Activated T-helper 1 cell treated with anti-CD3 and anti-CD28 coated beads, Interleukin-2, amount 50 U/mL, for 16 hours (primary cell): ENCODE results near the gene PRG3.
"Not testable (repeated sequence)": the region's sequence is repeated elsewhere in the genome, so short reads cannot be mapped to it uniquely, and the experiment has no call there.

Experiments
- DNase-seq, 2 donors: peaks; one replicate each; pipeline ENCODE4 v3.0.0-alpha.2; 2020; ENCODE audit warnings: low read depth in 1 of 2, low spot score in 1 of 2

Gene PRG3

DNA sequence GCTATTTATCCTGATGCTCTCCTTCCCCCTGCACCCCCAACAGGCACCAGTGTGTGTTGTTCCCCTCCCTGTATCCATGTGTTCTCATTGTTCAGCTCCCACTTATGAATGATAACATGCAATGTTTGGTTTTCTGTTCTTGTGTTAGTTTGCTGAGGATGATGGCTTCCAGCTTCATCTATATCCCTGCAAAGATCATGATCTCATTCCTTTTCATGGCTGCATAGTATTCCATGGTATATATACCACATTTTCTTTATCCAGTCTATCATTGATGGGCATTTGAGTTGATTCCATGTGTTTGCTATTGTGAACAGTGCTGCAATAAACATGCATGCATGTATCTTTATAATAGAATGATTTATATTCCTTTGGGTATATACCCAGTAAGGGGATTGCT lies 19.5 kb downstream of the PRG3 start:
- not testable (repeated sequence) for DNase-seq

DNA sequence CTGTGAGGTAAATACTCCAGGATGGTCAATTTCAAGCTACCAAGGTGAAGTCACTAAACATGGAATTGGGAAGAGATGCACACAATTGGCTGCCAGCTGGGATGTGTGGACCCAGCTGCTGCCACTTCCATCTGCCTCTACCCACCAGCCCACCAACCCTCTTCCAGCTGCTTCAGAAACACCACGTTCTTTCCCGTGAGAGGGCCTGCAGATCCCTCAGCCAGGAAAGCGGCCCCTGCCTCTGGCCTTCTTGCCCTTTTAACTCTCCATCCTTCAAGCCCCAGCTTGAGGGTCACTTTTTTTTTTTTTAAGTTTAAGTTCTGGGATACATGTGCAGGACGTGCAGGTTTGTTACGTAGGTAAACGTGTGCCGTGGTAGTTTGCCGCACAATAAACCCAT lies 20.0 kb downstream of the PRG3 start:
- no peak for DNase-seq

DNA sequence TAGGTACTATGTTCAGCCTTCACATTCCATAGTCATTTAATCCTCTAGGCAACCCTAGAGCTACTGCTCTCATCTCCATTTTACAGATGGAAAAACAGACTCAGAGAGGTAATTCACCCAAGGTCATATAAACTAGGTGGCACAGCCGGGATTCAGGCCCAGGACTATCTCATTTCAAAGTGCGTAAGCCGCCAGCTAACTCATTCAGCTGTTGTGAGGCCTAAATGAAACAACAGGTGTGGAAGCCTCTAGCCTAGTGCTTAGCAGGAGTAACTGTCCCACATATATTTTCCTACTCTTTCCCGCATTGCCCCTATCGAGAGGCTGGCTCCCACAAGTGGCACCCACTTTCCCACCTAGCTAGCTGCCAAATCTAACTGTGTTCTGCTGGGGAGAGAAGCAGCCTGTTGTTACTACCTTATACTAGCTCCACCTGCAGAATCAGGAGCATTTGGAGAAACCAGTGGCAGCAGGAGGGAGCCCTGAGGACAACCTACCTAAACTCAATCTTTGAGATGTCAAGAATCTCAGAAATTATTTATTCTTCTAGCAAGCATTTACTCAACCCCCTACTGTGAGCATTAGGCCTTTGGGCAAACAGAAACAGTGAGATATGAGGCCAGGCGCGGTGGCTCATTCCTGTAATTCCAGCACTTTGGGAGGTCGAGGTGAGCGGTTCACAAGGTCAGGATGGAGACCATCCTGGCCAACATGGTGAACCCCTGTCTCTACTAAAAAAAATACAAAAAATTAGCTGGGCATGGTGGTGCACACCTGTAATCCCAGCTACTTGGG lies 20.9 kb downstream of the PRG3 start:
- no peak for DNase-seq

DNA sequence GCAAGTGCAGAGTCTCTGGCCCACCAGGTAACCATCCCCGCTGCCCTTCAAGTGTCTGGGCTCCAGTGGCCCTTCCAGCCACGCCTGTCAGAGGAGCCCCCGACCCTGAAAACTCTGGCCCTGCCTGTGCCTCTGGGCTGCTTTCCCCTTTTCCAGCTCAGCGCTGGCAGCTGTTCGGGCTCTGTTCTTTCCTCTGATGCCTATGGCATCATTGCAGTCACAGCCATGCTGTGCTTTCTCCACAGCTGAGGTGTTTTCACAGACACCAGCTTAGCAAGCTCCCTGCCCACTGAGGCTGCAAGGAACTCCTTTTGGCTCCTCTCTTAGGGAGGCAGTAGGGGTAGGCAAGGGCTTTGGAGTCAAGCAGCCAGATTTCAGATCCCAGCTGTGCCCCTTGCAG lies 21.6 kb downstream of the PRG3 start:
- DNase-seq = no peak

DNA sequence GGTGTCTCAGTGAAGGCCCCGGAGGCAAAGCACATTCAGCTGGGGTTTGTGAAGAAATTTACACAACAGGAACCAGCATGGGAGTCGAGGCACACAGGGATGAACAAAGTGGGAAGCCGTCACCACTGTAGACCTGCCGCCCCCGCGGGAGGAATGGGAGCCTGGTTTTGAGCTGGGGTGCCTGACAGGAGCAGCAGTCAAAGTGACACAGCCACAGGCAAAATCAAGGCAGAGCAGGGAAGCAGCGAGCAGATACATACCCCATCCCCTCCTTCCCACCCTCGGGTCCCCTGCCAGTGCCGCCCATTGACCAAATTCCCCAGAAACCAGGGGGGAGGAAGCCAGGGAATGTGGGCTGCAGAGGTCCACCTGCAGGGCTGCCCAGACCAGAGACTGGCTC lies 22.0 kb downstream of the PRG3 start:
- no peak for DNase-seq

DNA sequence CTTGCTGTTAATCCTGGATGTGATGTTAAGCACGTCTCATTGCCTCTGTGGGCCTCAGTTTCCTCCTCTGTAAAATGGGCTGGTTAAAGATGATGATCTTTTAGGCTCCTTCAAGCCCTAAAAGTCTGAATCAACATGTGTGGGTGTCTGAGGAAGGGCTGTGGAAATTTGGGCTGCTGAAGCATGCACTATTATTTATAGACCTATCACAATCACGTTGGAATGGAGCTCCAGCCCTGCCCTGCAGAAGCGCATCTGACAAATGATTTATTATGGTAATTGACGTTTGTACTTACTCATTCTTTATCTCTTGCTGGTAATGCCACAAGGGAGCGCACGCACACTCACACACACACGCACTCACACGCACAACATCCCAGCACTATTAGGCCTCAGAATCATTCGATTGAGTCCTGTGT lies 22.4 kb downstream of the PRG3 start:
- DNase-seq = no peak

DNA sequence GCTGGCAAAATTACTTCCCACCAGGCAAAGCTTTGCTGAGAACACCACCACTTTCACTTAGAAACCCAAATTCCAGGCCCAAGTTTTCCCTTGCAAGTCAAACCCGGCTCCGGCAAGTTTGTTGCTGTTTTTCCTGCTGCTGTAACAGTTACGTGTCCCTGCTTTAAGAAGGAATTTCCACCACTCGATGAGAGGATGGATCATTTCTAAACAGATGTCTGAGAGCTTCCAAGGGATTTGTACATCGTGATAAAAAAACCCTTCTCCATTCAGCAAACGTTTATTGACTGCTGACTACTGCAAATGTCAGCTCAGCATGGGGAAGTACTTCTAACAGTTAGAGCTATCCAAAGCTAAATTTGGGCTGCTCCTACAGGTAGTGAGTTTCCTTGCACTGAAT lies 23.1 kb downstream of the PRG3 start:
- no peak for DNase-seq

DNA sequence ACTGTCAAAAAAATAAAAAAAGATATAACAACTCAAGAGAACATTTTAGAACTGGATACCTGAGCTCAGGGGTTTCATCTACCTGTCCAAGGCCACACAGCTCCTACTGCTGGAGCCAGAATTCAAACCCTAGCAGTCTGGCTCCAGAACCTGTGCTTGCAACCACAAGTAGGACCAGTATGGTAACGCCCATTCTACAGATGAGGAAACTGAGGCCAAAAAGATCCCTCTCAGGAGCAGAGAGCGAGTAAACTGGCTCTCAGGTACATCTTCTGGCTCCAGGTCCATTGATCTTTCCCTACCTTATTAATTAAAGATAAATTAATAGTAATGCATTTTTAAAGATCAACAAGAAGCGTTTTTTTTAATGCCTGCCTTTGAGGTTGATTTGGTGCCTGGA lies 23.6 kb downstream of the PRG3 start:
- no peak for DNase-seq

DNA sequence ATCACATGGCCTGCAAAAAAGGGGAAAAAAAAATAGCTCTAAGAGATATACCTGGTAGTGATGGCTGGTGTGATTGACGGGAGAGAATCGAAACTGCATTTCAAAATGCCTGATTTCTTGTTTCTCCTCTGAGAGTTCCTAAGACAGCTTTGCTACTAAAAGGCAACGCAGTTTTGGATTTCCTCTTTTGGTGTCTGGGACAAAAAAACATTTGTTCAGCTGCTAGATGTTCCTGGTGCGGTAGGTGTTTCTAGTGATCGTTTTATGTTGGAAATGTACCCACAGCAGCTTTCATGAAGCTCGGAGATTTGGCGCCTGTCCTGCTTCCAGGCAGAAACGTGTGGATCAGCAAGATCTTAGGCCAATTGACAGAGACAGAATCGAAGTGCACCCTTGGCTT lies 24.7 kb downstream of the PRG3 start:
- DNase-seq = no peak

DNA sequence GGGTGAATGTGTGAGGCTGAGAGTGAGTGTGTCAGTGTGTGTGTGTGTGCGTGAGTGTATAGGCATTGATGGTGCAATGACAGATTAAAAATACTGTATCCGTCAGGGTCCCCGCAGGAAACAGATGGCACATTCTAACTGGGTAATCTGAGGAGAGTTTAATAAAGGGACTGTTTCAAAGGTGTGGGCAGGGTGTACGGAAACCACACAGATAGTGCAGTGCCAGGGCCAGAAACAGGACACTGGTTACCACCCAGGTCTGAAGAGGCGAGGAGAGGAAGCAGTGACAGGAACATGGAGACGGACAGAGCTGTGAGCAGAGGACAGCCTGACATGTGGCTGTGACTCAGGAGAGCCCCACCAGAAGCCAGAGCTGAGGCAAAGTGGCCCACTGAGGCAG lies 26.3 kb downstream of the PRG3 start:
- DNase-seq = no peak

DNA sequence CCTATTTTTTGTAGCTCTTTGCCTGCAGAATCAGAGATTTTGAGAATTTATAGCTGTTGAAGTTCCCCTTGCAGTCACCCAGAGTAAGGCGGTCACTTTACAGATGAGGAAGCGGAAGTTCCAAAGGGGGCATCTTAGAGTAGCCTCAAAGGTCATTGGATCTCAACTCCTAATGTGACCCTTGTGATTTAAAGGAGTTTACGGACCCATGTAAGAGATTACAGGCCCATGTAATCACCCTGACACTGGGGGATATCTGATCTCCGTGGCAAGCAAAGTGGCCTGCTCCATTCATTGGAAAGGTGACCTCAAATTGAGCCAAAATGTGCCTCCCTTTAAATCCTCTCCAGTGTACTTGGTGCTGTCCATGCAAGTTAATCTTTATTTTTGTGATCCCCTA lies 27.1 kb downstream of the PRG3 start:
- no peak for DNase-seq

DNA sequence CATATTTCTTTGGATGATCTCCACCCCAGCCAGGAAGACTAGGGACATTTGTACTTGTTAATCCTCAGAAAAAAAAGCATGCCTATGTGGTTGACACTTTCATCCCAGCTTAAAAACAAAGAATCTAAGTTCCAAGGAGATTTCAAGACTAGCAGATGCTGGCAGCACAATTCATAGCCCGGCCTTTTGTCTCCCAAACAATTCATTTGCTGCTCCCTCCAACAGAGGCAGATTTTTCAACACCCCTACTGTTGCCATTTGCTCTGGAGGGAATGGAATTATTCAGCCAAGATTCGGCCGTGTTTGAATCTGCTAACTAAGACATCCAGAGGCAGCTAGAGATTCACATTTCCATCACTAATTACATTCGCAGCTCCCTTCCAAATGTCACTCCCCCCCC lies 27.5 kb downstream of the PRG3 start:
- no peak for DNase-seq

DNA sequence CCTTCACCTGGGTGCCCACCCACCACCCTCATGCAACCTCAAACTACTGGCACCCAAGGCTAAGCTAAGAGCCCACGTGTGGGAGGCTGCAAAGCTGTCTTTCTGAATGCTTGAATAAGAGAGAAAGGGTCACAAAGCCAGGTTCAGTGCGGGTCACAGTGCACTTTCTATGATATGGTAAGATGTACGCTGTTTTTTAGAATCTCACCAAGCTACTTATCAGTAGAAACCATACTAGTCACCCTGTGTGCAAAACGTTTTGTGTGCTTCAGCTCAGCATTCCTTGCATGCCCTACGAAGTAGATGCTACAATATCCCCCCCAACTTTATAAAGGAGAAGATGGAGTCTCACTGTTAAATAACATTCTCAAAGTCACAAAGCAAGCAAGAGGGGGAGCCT lies 27.9 kb downstream of the PRG3 start:
- no peak for DNase-seq

DNA sequence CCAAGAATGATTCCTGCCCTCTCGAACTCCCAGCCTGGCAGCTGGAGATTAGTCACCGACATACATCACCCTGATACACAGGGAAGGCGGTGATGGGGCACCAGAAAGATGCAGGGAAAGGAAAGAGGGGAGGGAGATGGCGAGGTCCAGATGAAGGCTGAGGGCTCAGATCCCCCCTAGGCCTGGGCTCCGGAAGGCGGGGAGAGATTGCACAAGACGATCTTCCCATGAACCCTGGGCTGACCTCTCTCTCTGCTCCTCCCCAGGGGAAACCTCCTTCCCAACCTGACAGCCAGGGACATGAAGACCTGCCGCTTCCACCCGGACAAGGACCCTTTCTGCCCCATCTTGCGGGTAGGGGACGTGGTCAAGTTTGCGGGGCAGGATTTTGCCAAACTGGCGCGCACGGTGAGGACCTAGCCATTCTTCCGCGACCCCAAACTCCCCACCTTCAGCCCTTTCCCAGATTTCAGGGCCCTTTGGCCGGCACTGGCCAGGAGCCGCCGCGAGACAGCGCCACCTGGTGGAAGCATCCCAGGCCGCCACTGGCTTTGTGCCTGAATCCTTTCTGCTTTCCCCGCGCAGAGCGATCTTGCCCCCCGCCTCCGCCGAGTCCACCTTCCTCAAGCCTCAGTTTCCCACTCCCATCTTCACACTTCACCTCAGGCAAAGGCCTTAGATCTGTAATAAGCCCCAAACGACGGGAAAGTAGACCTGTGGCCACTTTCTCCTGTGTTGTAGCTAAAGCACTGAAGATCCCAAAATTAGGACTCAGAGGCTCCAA lies 31.3 kb downstream of the PRG3 start:
- peak; percentile 40 to 49 for DNase-seq

DNA sequence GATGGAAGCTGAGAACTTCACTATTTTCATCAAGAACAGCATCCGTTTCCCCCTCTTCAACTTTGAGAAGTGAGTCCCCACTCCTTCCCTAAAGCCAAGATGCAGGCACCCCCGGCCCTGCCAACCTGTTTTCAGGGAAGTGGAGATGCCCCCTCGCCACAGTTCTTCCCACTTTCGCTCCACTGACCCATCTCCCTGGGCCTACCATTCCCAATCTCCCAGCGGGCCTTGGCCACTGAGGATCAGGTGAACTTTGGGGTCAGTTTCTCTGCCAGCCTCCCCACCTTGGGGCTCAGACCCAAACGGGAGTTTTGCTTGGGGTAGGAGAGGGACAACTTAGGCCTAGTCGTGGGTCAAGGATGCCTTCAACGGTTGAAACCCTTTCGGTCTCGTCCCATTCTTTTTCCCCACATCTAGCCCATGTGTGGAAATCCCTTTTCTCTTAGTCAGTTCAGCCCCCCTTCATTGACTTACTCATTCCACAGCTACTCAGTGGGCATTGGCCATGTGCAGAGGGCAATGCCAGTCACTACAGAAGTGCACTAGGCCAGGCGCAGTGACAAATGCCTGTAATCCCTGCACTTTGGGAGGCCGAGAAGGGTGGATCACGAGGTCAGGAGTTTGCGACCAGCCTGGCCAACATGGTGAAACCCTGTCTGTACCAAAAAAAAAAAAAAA lies 32.2 kb downstream of the PRG3 start:
- DNase-seq = no peak

DNA sequence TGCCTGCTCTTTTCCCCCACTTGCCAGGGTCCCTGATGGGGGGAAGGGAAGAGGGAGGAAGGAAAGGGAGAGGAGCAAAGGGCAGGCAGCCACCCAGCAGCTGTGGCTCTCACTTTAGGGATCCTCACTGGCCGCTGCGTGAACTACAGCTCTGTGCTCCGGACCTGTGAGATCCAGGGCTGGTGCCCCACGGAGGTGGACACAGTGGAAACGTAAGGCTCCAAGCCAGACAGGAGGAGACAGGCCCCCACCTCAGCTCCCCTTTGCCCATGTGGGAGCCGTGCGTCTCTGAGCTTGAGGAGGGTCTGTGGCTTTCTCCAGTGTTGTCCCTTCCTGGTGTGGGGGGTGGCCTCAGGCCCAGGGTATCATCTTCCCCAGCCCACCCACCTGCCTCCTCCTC lies 32.9 kb downstream of the PRG3 start:
- no peak for DNase-seq

DNA sequence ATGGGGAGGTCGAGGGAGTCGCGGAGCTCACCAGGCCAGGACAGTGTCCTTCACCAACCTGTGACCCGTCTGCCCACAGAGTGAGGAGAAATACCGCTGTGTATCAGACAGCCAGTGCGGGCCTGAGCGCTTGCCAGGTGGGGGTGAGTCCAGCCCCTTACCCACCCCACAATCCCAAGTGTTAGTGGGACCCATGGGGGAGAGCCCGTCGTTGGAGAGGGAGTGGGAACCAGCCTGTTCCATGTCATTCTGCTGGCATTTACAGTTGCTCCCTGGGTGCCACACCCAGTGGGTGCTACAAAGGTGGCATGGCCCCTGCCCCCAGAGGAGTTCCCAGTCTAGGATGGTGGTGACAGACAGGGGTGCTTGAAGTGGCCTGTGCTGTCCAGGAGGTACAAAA lies 33.6 kb downstream of the PRG3 start:
- no peak for DNase-seq

DNA sequence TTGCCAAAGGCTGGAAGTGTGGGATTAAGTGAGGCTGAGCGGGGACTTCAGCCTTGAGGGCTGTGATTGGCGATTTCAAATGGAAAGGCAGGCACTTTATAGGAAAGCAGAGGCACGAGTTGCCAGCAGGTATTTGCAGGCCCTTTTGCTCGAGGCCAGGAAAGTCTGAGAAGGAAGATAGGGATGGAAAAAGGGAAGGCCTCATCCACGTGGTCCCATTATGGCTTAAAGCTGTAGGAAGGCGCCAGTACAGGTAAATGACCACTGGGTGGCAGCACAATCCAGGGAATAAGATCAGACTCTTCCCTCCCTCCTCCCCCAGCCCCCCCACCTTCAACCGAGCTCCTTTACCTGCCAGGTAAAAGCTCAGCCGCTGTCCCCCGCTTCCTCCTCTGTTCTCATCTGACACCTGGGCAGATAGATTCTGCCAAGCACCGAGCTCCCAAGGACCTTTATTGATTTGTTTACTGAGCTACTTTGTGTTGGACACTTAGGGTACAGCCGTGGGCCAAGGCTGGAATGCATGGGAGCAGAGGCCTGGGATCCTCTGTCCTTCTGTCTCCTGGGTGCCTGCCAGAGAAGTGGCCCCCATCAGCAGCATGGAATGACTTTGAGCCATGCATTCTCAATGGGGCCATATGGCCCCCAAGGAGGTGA lies 35.3 kb downstream of the PRG3 start:
- DNase-seq = peak; percentile 35 to 42

DNA sequence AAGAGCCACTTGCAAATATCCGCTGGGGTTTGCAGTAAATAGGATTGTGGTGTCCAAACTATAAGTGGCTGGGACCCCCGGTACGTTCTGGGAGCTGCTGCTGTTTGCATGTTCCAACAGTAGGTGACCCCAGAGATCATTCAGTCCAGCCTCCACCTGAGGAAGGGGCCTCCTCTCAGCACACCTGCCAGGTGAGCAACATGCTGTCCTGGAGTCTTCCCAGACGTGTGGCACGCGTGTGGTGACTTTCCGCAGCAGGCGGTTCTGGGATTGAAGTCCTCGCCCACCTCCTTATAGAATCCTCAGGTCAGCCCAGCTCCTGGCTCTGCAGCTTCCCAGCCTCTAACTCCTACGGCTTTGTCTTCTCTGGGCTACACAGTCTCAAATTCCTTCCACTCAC lies 36.1 kb downstream of the PRG3 start:
- DNase-seq = no peak

DNA sequence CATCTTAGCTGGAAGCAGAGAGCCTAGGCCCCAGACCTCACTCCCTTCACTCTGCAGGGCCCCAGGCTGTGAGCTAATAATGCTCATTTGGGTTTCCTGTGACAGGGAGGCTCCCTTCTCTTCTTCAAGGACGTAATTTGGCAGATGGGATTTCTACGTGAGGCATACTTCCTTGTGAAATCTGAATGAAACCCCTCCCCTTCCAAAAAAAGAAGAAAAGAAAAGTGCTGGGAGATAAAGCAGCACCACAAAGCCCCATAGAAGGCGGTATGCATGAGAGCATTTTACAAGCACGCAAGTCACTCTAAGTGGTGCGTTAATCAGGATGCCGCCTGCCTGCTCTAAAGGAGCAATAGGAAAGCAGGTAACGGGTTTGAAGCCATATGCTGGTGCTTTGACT lies 37.1 kb downstream of the PRG3 start:
- DNase-seq = no peak

DNA sequence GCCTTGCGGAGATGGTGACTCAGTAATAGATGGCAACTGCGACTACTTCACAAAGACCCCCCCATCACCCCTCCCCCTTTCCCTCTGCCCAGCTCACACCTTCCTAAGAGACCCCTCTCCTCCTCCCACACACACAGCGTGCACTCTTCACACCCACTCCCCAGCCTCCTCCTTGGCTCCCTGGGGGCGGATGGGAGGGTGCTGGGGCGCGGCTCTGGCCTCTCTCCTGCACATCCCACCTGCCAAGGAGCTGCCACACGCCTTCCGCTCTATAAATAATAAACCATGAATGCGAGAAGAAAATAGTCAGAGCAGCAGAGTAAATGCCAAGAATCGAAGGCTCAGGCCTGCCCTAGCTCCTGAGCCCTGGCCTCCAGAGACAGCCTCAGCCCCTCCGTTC lies 38.2 kb downstream of the PRG3 start:
- no peak for DNase-seq
